Measurements from ENCODE around the gene S100Z. TPM values are rescaled to one million over a fixed set of nuclear protein-coding genes. Genes with fewer than 3 reads are reported as not detected.
"Not testable (repeated sequence)": the region's sequence is repeated elsewhere in the genome, so short reads cannot be mapped to it uniquely, and the experiment has no call there.

The S100Z gene
- total RNA-seq, 1 experiment from 2014 or later: not detected

DNA sequence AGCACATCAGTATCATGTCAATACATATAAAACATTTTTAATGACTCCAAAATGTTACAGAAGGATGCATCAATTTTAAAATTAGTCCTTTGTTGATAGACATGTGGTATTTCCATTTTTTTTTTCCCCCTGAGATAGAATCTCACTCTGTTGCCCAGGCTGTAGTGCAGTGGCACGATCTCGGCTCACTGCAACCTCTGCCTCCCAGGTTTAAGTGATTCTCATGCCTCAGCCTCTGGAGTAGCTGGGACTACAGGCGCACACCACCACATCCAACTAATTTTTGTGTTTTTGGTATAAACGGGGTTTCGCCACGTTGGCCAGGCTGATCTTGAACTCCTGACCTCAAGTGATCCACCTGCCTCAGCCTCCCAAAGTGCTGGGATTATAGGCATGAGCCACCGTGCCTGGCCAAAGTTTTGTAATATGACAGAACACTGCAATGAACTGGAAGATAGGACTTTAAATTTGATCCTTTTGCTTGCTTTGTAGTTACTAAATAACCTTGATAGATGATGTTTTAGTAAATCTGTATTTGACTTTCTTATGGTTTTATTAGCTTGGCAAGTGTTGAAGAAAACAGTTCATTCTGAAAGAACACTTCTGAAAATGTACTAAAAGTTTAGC lies 27.6 kb upstream of the S100Z start:
- DNase-seq (ENCODE audit: low read depth): not testable (repeated sequence)

DNA sequence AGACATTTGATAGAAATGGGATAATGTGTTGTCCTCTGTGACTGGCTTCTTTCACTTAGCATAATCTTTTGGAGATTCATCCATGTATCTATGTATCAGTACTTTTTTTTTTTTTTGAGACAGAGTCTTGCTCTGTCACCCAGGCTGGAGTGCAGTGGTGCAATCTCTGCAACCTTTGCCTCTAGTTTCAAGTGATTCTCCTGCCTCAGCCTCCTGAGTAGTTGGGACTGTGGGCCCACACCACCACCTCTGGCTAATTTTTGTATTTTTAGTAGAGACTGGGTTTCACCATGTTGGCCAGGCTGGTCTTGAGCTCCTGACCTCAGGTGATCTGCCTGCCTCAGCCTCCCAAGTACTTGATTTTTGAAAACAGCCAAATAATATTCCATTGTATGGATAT lies 23.4 kb upstream of the S100Z start:
- not testable (repeated sequence) for DNase-seq (ENCODE audit: low read depth)

DNA sequence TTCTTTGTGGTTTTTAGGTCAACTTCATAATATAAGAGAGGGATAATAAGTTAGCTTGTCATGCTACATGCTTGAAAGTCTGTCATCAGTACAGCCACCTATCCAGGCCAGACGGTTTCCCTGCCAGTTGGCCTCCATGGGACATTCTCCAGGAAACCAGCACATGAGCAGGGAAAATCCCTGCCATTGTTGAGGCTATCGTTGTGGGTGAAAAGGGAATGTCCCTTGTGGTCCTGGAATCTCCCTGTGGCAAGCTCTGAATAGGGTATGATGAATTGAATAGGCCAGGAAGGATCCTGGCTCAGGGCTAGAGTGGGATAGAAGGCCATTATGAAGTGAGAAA lies 18.7 kb upstream of the S100Z start:
- peak; percentile 69 for DNase-seq (ENCODE audit: low read depth)

DNA sequence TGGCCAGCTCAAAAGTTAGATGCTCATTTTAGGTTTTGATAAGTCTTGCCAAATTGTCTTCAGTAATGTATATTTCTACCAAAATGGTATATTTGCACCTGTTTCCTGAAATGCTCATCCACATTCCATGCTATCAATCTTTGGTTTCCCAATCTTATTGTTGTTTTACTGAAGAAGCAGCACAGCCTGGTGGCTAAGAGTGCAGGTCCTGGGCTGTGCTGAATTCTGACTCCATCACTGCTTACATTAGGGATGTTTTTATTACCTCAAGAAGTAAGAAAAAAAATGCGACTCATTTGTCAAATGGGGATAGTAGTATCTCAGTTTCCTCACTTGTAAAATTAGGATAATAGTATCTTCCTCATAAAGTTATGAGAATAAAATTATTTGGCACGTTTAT lies 13.6 kb upstream of the S100Z start:
- DNase-seq (ENCODE audit: low read depth): no peak

DNA sequence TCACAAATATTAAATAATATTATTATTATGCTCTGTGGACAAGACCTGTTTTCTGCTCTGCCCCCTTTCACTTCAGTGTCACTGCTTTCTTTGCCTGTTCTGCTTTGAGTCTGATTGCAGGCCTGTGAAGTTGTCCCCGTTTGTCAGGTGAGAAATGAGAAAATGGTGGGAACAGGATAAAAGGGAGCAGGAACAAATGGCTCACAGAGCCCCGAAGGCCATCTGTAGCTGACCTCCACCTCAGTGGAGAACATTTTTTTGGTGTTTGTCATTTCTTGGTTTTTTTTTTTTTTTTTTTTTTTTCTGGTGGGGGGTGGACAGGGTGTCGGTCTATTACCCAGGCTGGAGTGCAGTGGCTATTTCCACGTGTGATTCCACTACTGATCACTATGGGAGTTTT lies 13.2 kb upstream of the S100Z start:
- peak; percentile 46 for DNase-seq (ENCODE audit: low read depth)

DNA sequence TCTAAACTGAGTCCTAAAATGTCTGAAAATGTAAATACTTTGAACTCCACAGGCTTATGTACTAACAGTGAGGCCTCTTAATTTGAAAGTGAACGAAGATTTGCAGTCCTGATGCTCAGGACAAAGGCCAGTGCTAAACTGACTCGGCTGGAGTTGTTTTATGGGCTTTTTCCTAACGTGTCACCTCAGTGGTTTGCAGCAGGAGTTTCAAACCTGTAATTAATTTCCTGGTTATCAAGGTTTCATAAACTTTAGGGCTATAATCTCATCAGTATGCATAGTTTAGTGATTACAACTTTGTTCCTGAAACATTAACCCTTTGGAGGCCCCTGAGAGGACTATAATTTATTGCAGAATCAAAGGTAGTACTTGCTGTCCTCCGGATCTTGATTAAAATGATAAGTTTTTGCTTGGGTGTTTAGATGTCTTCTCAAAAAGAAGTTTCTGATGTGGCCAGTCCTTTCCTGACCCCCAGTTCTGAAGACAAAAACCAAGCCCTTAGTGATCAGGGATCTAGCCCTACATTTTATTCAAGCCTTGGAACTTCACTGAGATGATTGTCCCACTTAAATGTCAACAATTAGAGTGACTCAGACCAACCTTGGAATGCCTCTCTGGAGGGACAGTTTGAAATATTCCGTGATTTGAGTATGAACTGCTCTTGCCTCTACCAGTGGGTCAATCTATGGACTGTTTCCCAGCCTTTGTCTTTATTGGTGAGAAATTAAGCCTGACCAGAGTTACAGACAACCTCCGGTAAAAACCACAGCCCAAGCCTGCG lies 11.1 kb upstream of the S100Z start:
- peak; percentile 71 for DNase-seq (ENCODE audit: low read depth)

DNA sequence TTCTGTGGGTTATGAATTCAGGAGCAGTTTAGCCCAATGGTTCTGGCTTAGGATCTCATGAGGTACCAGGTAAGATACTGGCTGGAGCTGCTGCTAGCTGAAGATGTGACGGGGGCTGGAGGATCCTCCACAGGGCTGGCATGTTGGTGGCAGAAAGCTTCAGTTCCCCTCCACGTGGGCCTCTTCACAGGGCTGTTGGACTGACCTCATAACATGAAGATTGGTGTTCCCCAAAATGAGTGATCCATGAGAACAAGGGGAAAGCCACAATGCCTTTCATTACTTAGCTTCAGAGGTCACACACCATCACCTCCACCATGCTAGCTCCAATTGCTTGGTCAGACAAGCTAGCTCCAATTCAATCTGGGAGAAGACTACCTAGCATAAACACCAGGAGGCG lies 8.5 kb upstream of the S100Z start:
- no peak for DNase-seq (ENCODE audit: low read depth)

DNA sequence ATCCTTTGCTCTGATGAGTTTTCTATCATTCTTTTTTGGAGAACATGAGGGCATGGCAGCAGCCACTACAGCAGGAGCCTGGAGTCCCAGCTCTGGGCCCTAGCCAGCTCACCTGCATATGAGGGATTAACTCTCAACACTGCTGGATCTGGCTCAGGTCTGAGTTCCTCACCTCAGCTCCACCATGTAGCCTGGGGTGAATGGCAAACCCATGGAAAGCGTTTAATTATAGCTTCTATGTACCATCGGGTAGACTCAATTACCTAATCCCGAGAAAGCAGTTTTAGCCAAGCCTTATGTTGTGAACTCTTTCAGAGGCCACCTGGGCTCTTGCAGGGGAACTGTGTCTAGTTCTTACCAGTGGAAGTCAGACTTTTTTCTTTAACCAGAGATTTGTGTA lies 3.9 kb upstream of the S100Z start:
- no peak for DNase-seq (ENCODE audit: low read depth)

DNA sequence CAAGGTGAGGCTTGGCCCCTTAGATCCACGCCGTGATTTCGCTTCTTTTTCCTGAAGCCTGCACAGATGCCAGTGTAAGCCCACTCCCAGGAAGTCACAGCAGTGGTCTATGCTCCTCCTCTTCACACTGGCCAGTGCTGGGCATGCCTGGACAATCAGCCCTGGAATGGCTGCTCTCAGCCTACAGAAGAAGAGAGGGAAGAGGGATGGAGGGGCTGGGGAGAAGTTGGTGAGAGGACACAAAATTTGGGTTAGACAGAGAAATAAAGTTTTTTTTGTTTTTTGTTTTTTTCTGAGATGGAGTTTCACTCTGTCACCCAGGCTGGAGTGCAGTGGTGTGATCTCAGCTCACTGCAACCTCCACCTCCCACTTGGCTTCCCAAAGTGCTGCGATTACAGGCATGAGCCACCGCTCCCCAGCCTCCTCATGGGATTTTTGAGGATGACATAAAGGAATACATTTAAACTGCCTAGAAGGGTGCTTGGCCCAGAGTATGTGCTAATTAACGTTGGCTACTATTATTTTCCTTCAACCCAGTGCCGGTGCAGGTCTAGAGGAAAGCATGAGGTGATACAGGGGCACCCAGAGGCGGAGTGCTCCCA lies 830 bp downstream of the S100Z start:
- no peak for DNase-seq (ENCODE audit: low read depth)

DNA sequence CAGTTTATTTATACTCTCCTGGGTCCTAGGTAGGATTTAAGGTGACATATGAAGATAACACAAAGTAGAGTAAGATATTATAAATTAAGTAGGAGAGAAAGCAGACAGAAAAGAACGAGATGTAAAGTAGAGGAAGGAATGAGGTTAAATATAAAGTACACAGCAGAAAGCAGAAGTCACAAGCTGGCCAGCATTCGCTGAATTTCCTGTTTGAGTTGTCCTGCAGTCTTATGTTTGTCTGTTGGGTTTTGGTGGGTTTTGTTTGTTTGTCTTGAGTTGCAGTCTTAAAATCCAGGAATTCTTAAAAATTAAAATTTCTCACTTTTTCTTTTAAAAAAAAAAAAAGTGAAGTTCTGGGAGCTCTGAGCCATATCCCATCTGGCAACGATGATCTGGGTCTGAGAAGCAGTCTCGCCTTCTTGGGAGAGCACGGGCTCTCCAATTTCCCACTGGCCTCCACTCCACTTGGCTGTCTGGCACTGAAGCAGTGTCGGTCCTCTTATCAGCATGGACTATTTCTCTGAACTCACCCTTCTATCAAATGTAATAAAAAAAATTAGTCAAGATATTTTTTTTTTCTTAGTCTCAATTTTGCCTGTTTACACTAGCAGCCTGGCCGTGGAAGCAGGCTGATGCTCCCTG lies 2.0 kb downstream of the S100Z start:
- no peak for DNase-seq (ENCODE audit: low read depth)

DNA sequence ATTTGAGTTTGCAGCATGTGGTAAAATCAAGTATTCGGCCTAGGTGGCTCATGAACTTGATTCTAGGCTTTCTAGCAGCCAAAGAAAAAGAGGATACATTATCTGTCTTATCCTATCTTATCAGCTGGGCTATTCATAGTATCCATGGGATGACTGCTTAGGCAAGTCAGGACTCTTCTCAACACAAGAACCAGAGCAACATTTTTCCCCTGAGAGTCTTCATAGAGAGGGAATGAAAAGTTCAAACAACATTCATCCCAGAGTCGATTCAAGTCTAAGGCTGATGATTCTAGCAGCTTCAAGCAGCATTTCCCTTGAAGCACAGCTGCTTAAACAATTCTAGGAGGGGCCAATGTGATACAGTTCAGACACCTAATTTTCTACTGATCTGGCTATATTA lies 3.0 kb downstream of the S100Z start:
- DNase-seq (ENCODE audit: low read depth): no peak

DNA sequence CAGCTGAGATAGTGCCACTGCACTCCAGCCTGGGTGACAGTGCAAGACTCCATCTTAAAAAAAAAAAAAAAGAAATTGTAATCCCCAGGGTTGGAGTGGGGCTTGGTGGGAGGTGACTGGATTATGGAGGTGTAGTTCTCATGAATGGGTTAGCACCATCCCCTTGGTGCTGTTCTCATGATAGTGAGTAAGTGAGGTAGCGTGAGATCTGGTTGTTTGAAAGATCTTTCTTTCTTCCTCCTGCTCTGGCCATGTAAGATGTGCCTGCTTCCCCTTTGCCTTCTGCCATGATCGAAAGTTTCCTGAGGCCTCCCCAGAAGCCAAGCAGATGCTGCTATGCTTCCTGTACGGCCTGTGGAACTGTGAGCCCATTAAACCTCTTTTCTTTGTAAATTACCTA lies 3.9 kb downstream of the S100Z start:
- not testable (repeated sequence) for DNase-seq (ENCODE audit: low read depth)

DNA sequence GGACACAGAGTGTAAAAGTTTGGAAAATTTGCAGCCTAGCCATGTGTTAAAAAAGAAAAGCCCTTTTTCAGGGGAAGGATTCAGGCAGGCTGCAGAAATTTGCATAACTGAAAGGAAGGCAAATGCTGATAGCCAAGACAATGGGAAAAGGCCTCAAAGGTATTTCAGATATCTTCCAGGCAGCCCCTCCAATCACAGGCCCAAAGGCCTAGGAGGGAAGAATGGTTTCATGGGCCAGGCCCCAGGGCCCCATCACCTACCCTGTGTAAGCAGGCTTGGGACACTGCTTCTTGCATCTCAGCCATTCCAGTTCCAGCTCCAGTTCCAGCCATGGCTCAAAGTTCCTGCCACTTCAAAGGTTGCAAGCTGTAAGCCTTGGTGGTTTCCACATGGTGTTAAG lies 4.8 kb downstream of the S100Z start:
- DNase-seq (ENCODE audit: low read depth): no peak

DNA sequence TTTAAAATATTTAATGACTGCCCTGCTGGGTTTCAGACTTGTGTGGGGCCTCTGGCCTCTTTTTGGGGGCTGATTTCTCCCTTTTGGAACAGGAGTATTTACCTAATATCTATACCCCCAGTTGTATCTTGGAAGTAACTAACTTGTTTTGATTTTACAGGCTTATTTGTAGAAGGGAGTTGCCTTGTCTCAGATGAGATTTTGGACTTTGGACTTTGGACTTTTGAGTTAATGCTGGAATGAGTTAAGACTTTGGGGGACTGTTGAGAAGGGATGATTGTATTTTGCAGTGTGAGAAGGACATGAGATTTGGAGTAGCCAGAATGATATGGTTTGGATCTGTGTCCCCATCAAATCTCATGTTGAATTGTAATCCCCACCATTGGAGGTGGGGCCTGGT lies 5.7 kb downstream of the S100Z start:
- DNase-seq (ENCODE audit: low read depth): not testable (repeated sequence)

DNA sequence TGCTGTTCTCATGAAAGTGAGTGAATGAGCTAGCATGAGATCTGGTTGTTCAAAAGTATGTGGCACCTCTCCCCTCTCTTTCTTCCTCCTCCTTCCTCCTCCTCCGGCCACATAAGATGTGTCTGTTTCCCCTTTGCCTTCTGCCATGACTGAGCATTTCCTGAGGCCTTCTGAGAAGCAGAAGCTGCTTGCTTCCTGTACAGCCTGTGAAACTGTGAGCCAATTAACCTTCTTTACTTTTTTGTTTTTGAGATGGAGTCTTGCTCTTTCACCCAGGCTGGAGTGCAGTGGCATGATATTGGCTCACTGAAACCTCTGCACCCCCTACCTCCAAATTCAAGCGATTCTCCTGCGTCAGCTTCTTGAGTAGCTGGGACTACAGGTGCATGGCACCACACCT lies 6.1 kb downstream of the S100Z start:
- DNase-seq (ENCODE audit: low read depth): no peak

DNA sequence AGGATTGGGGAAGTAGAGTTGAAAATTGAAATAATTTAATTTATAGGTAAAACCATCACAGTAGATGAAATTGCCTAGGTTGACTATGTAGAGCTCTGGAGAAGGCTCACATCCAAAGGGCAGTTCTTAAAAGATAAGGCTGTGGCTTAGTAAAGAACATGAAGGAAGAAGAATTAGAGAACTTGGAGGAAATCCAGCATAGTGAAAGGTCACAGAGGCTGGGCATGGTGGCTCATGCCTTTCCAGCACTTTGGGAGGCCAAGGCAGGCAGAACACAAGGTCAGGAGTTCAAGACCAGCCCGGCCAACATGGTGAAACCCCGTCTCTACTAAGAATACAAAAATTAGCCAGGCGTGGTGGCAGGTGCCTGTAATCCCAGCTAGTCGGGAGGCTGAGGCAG lies 7.0 kb downstream of the S100Z start:
- DNase-seq (ENCODE audit: low read depth): not testable (repeated sequence)

DNA sequence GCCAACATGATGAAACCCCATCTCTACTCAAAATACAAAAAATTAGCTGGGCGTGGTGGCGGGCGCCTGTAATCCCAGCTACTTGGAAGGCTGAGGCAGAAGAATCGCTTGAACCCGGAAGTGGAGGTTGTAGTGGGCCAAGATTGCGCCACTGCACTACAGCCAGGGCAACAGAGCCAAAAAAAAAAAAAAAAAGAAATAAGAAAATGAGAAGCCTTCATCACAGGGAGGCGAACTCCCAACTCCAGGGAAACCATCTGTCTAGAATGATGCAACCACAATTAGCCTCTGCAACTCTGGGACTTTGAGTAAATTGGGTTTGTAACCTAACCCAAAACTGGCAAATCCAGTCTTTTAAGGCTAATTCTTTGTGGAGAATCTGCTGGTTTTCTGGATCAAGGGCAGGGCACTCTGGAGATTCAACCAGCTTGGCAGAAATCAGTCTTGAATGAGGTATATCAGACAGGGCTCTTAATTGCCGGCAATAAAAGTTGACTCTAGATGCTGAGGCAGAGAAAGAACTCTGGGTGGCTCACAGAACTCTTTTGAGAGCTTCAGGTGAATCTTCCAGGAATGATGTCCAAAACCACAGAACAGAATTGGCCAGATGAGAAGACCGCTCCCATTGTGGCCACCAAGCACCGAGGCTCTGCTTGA lies 9.9 kb downstream of the S100Z start:
- no peak for DNase-seq (ENCODE audit: low read depth)

DNA sequence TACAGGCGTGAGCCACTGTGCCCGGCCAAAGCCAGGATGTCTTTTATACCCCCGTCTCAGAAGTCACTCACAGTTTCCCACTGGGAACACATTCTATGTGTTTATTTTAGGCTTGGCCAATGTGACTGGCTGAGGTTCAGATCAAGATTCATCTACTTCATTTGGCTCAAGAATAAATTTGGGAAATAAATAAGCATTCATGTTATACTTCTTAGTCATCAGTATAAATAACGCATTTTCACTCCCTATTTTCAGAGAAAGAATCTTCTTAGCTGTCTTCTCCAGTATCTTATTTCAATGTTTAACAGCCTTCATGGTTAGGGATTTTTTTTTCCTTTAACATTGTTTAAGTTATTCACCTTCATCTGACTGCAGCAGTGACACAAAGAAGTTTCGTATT lies 11.8 kb downstream of the S100Z start:
- DNase-seq (ENCODE audit: low read depth): no peak

DNA sequence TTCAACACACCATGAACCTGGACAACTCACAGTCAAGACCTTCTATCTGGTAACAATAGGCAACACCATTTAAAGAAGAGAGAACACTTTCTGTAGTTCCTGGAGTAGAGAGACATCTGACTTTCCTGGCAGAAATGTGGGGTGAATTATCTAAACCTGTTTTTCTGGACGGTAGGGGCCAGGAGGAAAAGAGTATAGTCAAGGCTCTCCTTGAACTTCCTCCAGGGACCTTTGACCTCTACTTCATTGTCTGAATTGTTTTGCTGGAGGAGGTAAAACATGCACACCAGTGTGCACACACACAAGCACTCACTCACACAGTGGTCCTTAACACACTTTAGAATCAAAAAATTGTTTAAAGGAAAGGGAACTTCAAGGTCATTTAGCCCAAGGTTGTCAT lies 13.2 kb downstream of the S100Z start:
- DNase-seq (ENCODE audit: low read depth): no peak

DNA sequence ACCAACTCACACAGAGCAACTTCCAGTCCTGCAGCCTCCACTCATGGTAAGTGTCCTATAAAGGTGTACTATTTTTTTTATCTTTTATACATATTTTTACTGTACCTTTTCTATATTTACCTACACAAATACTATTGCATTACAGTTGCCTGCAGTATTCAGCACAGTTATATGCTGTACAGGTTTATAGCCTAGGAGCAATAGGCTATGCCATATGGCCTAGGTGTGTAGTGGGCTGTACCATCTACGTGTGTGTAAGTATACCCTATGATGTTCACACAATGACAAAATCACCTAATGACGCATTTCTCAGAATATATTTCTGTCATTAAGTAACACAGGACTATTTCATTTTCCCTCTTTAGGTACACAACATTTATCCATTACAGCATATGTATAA lies 16.7 kb downstream of the S100Z start:
- no peak for DNase-seq (ENCODE audit: low read depth)

DNA sequence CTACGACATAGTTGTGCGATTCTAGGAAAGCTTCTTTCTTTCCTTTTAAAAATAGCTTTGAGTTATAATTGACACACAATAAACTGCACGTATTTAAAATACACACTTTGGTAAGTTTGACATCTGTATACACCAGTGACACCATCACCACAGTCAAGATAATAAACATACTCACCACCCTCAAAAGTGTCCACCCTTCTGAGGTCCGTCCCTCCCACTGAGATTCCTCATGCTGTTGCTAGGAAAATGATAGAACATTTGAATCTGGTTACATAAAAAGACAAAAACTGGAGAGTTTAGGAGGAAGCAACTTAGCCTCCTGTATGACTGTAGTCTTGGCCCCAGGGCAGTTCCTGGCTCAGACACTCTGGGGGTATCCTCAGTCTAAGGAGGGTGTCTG lies 17.2 kb downstream of the S100Z start:
- DNase-seq (ENCODE audit: low read depth): no peak
